Activated CD4-positive, alpha-beta T cell treated with anti-CD3 and anti-CD28 coated beads, Interleukin-2, amount 50 U/mL, for 16 hours (primary cell): ENCODE data around the gene GDPGP1.
"Not testable (repeated sequence)": the region's sequence is repeated elsewhere in the genome, so short reads cannot be mapped to it uniquely, and the experiment has no call there.

Experiments used
- DNase-seq: peaks from one replicate; pipeline ENCODE4 v3.0.0-alpha.2; 2020

GDPGP1 gene

GRCh38 chr15:90264671-90265070 is 30.7 kb downstream of the GDPGP1 start:
- DNase-seq, result peak; percentile 68

GRCh38 chr15:90265271-90266060 is 31.5 kb downstream of the GDPGP1 start, which contains the start of gene NGRN:
Gene NGRN, plus strand, starts transcription at chr15:90265672. Its CDS starts 41 bp downstream, at chr15:90265713.
- DNase-seq, result peak; percentile 95

GRCh38 chr15:90266061-90266431 is 32.0 kb downstream of the GDPGP1 start:
- DNase-seq, result peak; percentile 59

- DNase-seq, result peak; percentile 34
Measured at GRCh38 chr15:90266485-90266884, 32.5 kb downstream of the GDPGP1 start.

GRCh38 chr15:90268415-90268814 is 34.4 kb downstream of the GDPGP1 start:
- DNase-seq, result no peak

- no peak for DNase-seq
Measured at GRCh38 chr15:90270502-90271150, 36.6 kb downstream of the GDPGP1 start.

- DNase-seq, result no peak
Measured at GRCh38 chr15:90271459-90272166, 37.6 kb downstream of the GDPGP1 start.

- DNase-seq, result not testable (repeated sequence)
Measured at GRCh38 chr15:90278467-90278866, 44.5 kb downstream of the GDPGP1 start.

GRCh38 chr15:90280743-90281142 is 46.7 kb downstream of the GDPGP1 start:
- DNase-seq, result not testable (repeated sequence)

GRCh38 chr15:90281637-90282036 is 47.6 kb downstream of the GDPGP1 start:
- not testable (repeated sequence) for DNase-seq

GRCh38 chr15:90286678-90287077 is 52.7 kb downstream of the GDPGP1 start:
- DNase-seq, result peak; percentile 37

- no peak for DNase-seq
Measured at GRCh38 chr15:90287101-90287500, 53.1 kb downstream of the GDPGP1 start.

GRCh38 chr15:90287946-90288345 is 53.9 kb downstream of the GDPGP1 start:
- DNase-seq, result no peak

GRCh38 chr15:90291679-90292356 is 57.8 kb downstream of the GDPGP1 start:
- peak; percentile 28 for DNase-seq

GRCh38 chr15:90293040-90293810 is 59.2 kb downstream of the GDPGP1 start:
- DNase-seq, result peak; percentile 77

GRCh38 chr15:90294159-90294558 is 60.1 kb downstream of the GDPGP1 start:
- no peak for DNase-seq

GRCh38 chr15:90294601-90295269 is 60.7 kb downstream of the GDPGP1 start:
- no peak for DNase-seq

GRCh38 chr15:90295270-90295648 is 61.2 kb downstream of the GDPGP1 start:
- no peak for DNase-seq
